ENCODE measurements around the gene PRSS53. TPM values are rescaled to one million over a fixed set of nuclear protein-coding genes. Genes with fewer than 3 reads are reported as not detected.

Gene PRSS53
- 0.59 to 2.0 TPM (median 1.3 TPM) in 5 replicates for total RNA-seq (2022; extraction: Qiagen RNA extraction; ENCODE audit: low read depth)

GRCh38 chr16:31088459-31089183 lies at the start of gene PRSS53:
PRSS53 (minus strand) TSS chr16:31088943; CDS start chr16:31088809, 134 bp downstream.

GRCh38 chr16:31135535-31136286 lies 47.0 kb upstream of the PRSS53 start, which contains the start of gene PRSS8:
PRSS8 (minus strand) TSS chr16:31135727; CDS start chr16:31135498, 229 bp downstream.

GRCh38 chr16:31117384-31118222 lies 28.9 kb upstream of the PRSS53 start, which contains the start of gene KAT8:
KAT8 (plus strand) TSS chr16:31117664; CDS start chr16:31117682, 18 bp downstream.

DNA sequence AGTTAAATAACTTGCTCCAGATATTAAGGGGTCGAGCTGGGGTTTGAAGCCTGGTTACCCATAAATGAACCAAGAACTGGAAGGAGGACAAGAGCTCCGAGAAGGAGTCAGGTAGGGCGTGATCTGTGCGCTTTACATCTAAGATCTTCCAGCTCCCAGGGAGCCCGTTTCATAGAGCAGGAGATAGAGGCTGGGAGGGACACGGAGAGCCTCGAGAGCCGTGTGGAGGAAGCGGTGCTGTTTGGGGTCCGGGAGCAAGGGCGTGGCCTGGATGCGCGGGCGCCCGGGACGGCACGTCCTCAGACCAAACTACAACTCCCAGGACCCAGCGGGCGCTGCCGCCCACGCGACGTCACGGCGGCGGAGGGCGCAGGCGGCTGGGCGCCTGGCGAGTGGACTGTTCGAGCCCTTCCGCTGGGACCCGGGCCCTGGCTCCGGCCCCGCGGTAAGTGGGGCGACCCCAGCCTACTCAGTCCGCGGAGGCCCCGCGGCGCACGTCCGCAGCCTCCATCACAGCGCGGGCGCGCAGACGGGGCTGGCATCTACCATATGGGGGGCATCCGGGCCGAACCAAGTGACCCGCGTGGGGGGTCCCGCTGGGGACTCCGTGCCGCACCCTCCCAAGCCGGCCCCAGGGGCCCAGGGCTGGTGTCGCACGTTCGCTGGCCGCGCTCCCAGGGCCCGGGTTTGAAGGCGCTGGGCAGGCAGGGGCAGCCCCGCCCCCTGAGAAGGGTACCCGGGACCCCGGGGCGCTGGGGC lies 19.5 kb upstream of the PRSS53 start, which contains the start of gene BCKDK:
TSS of gene BCKDK (plus strand) at position 352 of the 759 bp plus-strand sequence. CDS start 838 bp downstream, outside the sequence.

GRCh38 chr16:31094424-31095120 lies 5.8 kb upstream of the PRSS53 start, which contains the start of gene VKORC1:
VKORC1 (minus strand) TSS chr16:31094797; CDS start chr16:31094729, 68 bp downstream.

DNA sequence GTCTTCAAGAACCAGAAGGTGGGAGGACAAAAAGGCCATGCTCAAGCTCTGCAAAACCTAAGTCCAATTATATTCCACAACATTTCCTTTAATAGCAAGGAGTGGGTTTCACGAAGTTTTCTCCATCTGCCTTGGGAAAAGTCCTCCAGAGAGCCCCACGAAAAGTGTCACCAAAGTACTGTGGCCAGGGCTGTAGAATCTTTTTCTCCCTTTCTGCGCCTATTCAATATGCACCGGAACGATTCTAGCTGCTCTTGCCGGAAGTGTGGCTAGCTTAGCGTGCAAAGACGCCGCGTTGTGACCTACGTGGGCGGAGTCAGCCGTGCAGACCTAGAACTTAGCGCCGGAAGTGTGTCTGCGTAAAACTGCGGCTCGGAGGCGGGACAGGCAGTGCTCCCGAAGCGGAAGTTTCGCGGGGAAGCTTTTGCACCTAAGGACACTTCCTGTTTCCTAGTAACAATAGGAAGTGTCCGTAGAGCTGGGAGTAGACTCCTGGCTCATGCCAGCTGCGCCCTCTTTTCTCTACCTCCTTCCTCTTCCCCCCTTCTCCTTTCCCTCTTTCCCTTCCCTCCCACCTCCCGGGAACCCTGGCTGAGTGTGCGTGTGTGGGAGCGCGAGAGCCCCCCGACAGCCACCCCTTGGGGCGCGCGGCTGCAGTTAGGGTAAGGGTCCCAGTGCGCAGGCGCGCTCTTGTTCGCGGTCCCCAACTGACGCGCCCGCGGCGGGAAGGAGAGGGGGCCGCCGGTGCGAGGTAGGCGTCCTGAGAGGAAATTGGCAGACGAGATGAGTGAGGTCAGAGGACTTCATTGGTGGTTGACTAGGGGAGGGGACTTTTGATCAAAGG lies 14.6 kb downstream of the PRSS53 start, which contains the start of the genes ZNF646 and ZNF668:
TSS of gene ZNF646 (plus strand) at position 453 of the 844 bp plus-strand sequence. CDS start 1,903 bp downstream, outside the sequence.
TSS of gene ZNF668 (minus strand) at position 271 of the 844 bp plus-strand sequence. CDS start 9,781 bp downstream, outside the sequence.

Other genes starting within 250 kb of the PRSS53 start
- 24.0 to 43.8 TPM (median 43.2 TPM) in 5 replicates for gene BCL7C, start 194.9 kb downstream of the PRSS53 start, total RNA-seq (2022; extraction: Qiagen RNA extraction; ENCODE audit: low read depth)
- 0.14 to 0.32 TPM (median 0.30 TPM) in 3 of 5 replicates, not detected in the others for gene CTF1, start 192.3 kb downstream of the PRSS53 start, total RNA-seq (2022; extraction: Qiagen RNA extraction; ENCODE audit: low read depth)
- 8.6 to 23.7 TPM (median 22.0 TPM) in 5 replicates for gene FBXL19, start 165.4 kb downstream of the PRSS53 start, total RNA-seq (2022; extraction: Qiagen RNA extraction; ENCODE audit: low read depth)
- gene ORAI3, start 139.9 kb downstream of the PRSS53 start, total RNA-seq (2022; extraction: Qiagen RNA extraction; ENCODE audit: low read depth), result 8.1 to 18.1 TPM (median 12.5 TPM) in 5 replicates
- gene SETD1A, start 131.2 kb downstream of the PRSS53 start, total RNA-seq (2022; extraction: Qiagen RNA extraction; ENCODE audit: low read depth), result 12.6 to 22.9 TPM (median 21.6 TPM) in 5 replicates
- 9.5 to 18.2 TPM (median 13.8 TPM) in 5 replicates for gene HSD3B7, start 103.7 kb downstream of the PRSS53 start, total RNA-seq (2022; extraction: Qiagen RNA extraction; ENCODE audit: low read depth)
- 1.6 to 2.9 TPM (median 1.8 TPM) in 5 replicates for gene STX1B, start 78.3 kb downstream of the PRSS53 start, total RNA-seq (2022; extraction: Qiagen RNA extraction; ENCODE audit: low read depth)
- 48.5 to 73.3 TPM (median 68.5 TPM) in 5 replicates for gene STX4, start 55.4 kb downstream of the PRSS53 start, total RNA-seq (2022; extraction: Qiagen RNA extraction; ENCODE audit: low read depth)
- 7.2 to 21.8 TPM (median 16.1 TPM) in 5 replicates for gene ZNF668, start 14.7 kb downstream of the PRSS53 start, total RNA-seq (2022; extraction: Qiagen RNA extraction; ENCODE audit: low read depth)
- gene ZNF646, start 14.5 kb downstream of the PRSS53 start, total RNA-seq (2022; extraction: Qiagen RNA extraction; ENCODE audit: low read depth), result 5.1 to 13.5 TPM (median 11.6 TPM) in 5 replicates
- gene VKORC1, start 5.9 kb upstream of the PRSS53 start, total RNA-seq (2022; extraction: Qiagen RNA extraction; ENCODE audit: low read depth), result 86.0 to 147 TPM (median 138 TPM) in 5 replicates
- 31.9 to 56.2 TPM (median 47.4 TPM) in 5 replicates for gene BCKDK, start 19.4 kb upstream of the PRSS53 start, total RNA-seq (2022; extraction: Qiagen RNA extraction; ENCODE audit: low read depth)
- gene KAT8, start 28.7 kb upstream of the PRSS53 start, total RNA-seq (2022; extraction: Qiagen RNA extraction; ENCODE audit: low read depth), result 32.5 to 46.4 TPM (median 43.1 TPM) in 5 replicates
- gene PRSS8, start 46.8 kb upstream of the PRSS53 start, total RNA-seq (2022; extraction: Qiagen RNA extraction; ENCODE audit: low read depth), result 0.80 to 1.2 TPM (median 0.91 TPM) in 5 replicates
- 0.83 to 2.0 TPM (median 0.93 TPM) in 5 replicates for gene PRSS36, start 61.1 kb upstream of the PRSS53 start, total RNA-seq (2022; extraction: Qiagen RNA extraction; ENCODE audit: low read depth)
- gene FUS, start 91.2 kb upstream of the PRSS53 start, total RNA-seq (2022; extraction: Qiagen RNA extraction; ENCODE audit: low read depth), result 500 to 693 TPM (median 524 TPM) in 5 replicates
- 22.6 to 44.7 TPM (median 37.8 TPM) in 5 replicates for gene PYCARD, start 113.8 kb upstream of the PRSS53 start, total RNA-seq (2022; extraction: Qiagen RNA extraction; ENCODE audit: low read depth)
- gene TRIM72, start 125.2 kb upstream of the PRSS53 start, total RNA-seq (2022; extraction: Qiagen RNA extraction; ENCODE audit: low read depth), result 0.06 to 0.12 TPM (median 0.09 TPM) in 3 of 5 replicates, not detected in the others
- gene PYDC1, start 128.2 kb upstream of the PRSS53 start, total RNA-seq (2022; extraction: Qiagen RNA extraction; ENCODE audit: low read depth), result not detected in 5 replicates
- 0.92 to 3.6 TPM (median 1.8 TPM) in 5 replicates for gene ITGAM, start 171.0 kb upstream of the PRSS53 start, total RNA-seq (2022; extraction: Qiagen RNA extraction; ENCODE audit: low read depth)

Measured in A549 treated with ZK216348 at 1 μM for 4 hours (cell line).